Activated T-cell treated with anti-CD3 and anti-CD28 coated beads, Interleukin-2, amount 50 U/mL, for 1 hour (primary cell): ENCODE measurements around the gene LASP1.
"Not testable (repeated sequence)": the region's sequence is repeated elsewhere in the genome, so short reads cannot be mapped to it uniquely, and the experiment has no call there.

ENCODE experiments used
- DNase-seq: peaks from one replicate; pipeline ENCODE4 v3.0.0-alpha.2; 2020

Gene LASP1, protein sequence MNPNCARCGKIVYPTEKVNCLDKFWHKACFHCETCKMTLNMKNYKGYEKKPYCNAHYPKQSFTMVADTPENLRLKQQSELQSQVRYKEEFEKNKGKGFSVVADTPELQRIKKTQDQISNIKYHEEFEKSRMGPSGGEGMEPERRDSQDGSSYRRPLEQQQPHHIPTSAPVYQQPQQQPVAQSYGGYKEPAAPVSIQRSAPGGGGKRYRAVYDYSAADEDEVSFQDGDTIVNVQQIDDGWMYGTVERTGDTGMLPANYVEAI

GRCh38 chr17:38869526-38870258 is at the start of gene LASP1:
TSS of gene LASP1 (plus strand) at chr17:38870058. CDS start at chr17:38870190, 132 bp downstream.
- peak; percentile 91 for DNase-seq

GRCh38 chr17:38824899-38825761 is 44.7 kb upstream of the LASP1 start, which contains the start of gene CWC25:
TSS of gene CWC25 (minus strand) at chr17:38825321. CDS start at chr17:38825183, 138 bp downstream.
- peak; percentile 99 for DNase-seq

GRCh38 chr17:38825762-38826247 is 44.1 kb upstream of the LASP1 start:
- no peak for DNase-seq

- DNase-seq: no peak
Observed at GRCh38 chr17:38844261-38844757, 25.5 kb upstream of the LASP1 start.

DNA sequence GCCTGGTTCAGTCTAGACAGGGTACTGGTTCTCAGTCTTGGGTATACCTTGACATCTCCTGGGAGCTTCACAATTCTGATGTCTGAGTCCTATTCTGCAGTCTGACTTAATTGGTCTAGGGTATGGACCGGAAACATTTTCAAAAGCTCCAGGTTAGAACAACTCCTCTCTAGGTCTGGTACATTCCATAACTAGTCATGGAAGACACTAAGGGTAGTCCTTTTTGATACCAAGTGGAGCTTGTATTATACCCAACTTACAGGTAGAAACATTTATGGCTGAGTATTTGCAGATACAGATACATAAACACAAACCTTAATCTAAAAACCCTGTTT is 21.3 kb upstream of the LASP1 start:
- no peak for DNase-seq

DNA sequence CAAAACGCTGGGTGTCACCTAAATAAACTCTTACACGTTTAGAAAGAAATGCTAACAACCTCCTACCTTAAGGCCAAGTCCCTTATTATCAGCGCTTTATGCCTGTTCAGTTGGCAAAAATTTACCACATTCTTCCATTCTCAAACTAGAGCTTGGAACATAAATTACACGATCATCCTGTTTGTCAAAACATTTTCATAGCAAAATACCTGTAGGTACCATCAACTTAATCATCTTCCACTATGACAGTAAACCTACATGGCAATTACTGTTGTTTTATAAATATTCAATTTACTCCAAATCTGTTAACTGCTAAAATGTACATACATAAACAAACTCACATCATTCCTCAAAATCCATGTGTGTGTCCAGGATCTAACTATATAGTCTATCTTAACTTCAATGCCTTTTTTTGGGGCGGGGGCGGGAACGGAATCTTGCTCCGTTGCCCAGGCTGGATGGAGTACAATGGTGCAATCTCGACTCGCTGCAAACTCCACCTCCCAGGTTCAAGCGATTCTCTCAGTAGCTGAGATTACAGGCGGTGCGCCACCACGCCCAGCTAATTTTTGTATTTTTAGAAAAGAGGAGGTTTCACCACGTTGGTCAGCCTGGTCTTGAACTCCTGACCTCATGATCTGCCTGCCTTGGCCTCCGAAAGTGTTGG is 20.8 kb upstream of the LASP1 start:
- no peak for DNase-seq

DNA sequence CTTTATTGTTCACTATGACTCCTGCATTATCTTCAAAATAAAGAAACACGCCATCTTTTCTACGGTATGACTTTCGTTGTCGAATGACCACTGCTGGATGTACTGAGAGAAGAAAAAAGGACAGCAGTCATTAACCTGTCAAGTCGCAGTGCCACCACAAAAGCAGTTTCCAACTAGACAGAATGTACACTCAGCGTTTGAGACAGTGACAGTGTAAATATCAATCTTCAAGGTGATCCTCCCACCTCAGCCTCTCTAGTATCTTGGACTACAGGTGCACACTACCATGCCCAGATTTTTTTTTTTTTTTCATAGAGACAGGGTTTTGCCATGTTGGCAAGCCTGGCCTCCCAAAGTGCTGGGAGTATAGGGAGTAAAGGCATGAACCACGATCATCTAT is 19.5 kb upstream of the LASP1 start:
- no peak for DNase-seq

DNA sequence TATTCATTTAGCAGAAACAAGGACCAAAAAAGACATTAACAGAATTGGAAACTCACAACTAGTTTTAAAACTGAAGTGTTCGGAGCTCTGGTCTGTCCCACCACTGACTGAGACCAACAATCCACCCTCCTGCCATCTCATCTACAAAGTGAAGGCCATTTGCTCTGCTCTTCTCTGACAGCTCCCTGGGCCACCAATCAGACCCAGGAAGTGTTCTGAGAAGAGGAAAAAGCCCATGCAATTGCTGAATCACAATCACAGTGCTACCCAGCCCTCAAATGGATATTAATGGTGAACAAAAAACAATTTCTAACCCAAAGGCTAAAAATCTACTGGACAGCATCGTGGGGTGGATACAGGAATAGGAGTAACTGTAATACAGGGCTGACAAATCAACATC is 18.4 kb upstream of the LASP1 start:
- DNase-seq: no peak

GRCh38 chr17:38852771-38853291 is 17.0 kb upstream of the LASP1 start:
- DNase-seq: peak; percentile 38

DNA sequence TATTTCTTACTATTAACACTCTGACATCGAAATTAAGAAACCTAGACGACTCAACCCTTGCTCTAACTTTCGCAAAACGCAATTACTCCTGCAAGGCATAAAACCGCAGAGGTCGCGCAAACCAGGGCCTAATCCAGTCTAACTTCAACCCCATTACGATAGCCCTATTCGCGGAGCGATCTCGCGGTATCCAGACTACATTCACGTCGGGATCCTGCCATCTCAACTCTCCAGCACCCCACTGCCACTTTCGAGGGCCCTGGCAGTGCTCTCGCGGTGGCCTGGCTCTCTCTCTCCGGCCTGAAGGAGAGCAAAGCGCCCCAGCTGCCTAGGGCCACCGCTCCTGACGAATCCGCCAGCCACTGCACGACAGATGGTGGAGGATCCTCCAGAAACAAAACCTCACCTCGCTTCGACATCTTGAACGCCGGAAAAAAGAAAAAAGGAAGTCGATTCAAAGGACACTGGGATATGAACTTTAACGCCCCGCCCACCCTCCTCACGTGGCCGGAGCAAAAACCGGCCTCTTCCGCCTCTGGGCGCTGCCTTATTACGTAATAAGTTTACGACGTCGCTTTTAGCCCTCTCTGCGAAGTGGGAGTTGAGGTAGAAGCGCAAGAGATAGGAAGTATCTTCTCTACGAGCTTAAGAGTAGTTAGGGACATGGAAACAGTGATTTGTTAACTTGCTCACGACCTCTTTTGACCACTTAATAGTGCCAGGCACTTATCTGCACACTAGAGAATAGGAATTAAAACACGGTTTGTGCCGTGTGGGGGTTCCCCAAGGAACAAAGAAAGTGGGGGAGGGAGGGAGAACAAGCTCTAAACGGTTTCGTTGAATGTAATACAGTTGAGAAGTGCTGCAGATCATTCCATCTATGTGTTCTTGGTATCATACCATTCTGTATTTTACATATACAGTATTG is 16.3 kb upstream of the LASP1 start, which contains the start of gene RPL23:
TSS of gene RPL23 (minus strand) at position 430 of the 928 bp plus-strand sequence. CDS start at position 419, 11 bp downstream.
- peak; percentile 83 for DNase-seq

GRCh38 chr17:38855101-38855714 is 14.7 kb upstream of the LASP1 start:
- not testable (repeated sequence) for DNase-seq

- no peak for DNase-seq
Observed at GRCh38 chr17:38857271-38857670, 12.6 kb upstream of the LASP1 start.

DNA sequence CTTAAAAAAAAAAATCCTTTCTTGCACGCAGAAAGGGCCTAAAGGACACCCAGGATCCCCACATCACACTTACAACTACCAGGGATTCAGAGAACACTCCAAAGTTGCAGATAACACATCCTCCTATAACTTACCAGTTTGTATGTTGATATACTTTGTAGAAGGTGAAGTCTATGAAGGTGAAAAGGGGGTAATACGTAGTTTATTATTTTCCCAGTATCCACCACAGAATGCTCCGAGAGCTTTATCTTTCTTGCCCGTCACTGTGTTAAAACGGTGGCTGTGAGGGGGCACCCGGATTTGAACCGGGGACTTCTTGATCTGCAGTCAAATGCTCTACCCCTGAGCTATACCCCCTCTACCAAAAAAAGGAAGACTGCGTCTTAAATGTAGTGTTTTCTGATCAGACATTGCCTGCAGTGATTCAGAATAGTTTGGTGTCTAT is 8.4 kb upstream of the LASP1 start:
- no peak for DNase-seq

DNA sequence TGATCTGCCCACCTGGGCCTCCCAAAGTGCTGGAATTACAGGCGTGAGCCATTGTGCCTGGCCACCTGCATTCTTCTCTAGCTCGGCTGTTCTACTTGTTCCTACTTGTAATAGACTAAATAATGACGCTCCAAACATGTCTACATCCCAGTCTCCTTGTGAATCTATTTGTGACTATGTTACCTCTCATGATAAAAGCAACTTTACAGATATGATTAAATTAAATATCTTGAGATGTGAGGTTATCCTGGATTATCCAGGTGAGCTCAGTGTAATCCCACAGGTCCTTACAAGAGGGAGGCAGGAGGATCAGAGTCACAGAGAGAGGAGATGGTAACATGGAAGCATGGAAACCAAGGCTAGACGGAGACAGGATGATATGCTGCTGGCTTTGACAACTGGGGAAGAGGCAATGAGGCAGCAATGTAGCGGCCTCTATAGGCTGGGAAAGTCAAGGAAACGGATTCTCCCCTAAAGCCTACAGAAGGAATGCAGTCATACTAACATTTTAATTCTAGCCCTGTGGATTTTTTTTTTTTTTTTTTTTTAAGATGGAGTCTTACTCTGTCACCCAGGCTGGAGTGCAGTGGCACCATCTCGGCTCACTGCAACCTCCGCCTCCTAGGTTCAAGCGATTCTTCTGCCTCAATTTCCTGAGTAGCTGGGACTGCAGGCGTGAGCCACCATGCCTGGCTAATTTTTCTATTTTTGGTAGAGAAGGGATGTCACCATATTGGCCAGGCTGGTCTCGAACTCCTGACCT is 5.0 kb upstream of the LASP1 start:
- DNase-seq: no peak

GRCh38 chr17:38867179-38867967 is 2.5 kb upstream of the LASP1 start:
- peak; percentile 74 for DNase-seq

GRCh38 chr17:38867968-38868816 is 1.7 kb upstream of the LASP1 start:
- no peak for DNase-seq

- peak; percentile 91 for DNase-seq
Observed at GRCh38 chr17:38868817-38869525, 887 bp upstream of the LASP1 start.
